HepG2 (cell line): ENCODE data around the gene COMMD1.

Source experiments
- POLR2A ChIP-seq, 2 experiments: IDR thresholded peaks; 2 replicates each; pipeline ENCODE4 v1.6.1; 2011; ENCODE audit warnings: low read depth in 2 of 2, low read length in 2 of 2, mild to moderate bottlenecking in 1 of 2, moderate library complexity in 1 of 2; ENCODE audit not compliant: insufficient read depth in 1 of 2
- SMARCE1 ChIP-seq: fragments of 450-650 bp; IDR thresholded peaks from 2 replicates; pipeline ENCODE4 v1.6.1; 2017; ENCODE audit warnings: borderline replicate concordance

DNA sequence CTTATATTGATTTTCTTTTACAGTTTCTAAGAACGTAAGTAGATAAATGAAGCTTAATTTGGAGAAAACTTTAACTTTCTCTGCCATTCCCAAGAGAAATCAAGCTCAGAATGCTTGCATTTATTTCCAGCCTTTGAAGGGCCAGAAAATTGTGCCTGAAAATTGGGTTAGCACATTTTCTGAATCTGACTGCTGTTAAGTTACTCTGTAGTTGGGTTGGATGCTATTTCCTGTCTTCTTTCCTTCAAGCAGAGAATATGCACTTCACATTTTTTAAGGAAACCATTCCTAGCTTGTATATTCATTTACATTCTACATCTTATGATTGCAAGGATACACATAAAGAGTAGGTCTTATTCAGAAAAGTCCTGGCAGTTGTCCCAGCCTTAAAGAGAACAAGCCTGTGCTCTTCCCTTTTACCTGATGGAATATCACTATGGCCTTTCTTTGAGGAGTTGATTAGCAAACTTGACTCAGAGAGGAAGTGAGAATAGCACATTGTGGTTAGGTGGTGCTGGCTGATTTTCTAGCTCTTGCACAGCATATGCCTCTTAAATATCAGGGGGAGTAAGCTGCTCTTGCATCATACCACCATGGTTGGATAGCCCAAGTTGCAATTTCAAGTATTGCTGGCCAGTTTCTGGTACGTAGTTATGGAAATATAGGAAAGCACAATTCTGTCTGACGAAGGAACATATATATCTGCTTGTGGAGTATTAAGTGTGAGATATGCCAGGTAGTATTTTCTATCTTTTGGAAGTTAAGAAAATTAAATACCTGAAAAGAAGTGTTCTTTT is 133.7 kb downstream of the COMMD1 start:
- TF ChIP-seq POLR2A (IDR thresholded peaks at IDR 0.05; ENCODE audit: insufficient read depth in 1 of 2, low read depth in 2 of 2, low read length in 2 of 2) (no peak), SMARCE1 (no peak)
